GM12878 (cell line): ENCODE results near the gene CST1. TPM values are rescaled to one million over a fixed set of nuclear protein-coding genes. Genes with fewer than 3 reads are reported as not detected.

Source experiments
- ATAC-seq: fragments of 200-7000 bp; cut with Tn5 transposase; 3 replicates; pipeline ENCODE4 v1.9.1; 2020; ENCODE audit warnings: mild to moderate bottlenecking, moderate library complexity
- BruUV-seq: library from RNA; stranded (reverse); fragments of 400-500 nt; replicated peaks from 2 replicates; lab custom pipeline; 2021; lab: Mats Ljungman, UMichigan
- CTCF ChIA-PET: fragments of 300-600 bp; sonication (Branson Sonifier 250); formaldehyde crosslinking; extraction: SDS; loops from one replicate; lab custom pipeline; 2021; ENCODE audit warnings: inconsistent platforms; lab: Yijun Ruan, JAX
- POLR2A ChIA-PET: fragments of 350-600 bp; formaldehyde crosslinking; extraction: SDS; loops from one replicate; lab custom pipeline; 2021; ENCODE audit warnings: inconsistent platforms; lab: Charles Lee
- RAD21 ChIA-PET: fragments of 300-600 bp; sonication (Branson Sonifier 250); formaldehyde crosslinking; loops from one replicate; lab custom pipeline; 2023; ENCODE audit warnings: antibody characterized with exemption; ENCODE audit not compliant: unreplicated experiment; lab: Charles Lee
- SMC1A ChIA-PET: fragments of 300-600 bp; sonication (Branson Sonifier 250); formaldehyde crosslinking; loops from one replicate; lab custom pipeline; 2023; ENCODE audit not compliant: unreplicated experiment, uncharacterized antibody; lab: Charles Lee
- DNase-seq: peaks from one replicate; pipeline ENCODE4 v3.0.0-alpha.2; 2011; ENCODE audit warnings: low read depth, low spot score
- FAIRE-seq: peaks from 3 replicates; lab custom pipeline; 2011; peaks lifted over from hg19 to GRCh38; lab: Jason Lieb, UNC
- H2AFZ ChIP-seq: 2 replicates; pipeline ENCODE4 v1.6.0; 2011; ENCODE audit warnings: low read depth, low read length, control low read depth; ENCODE audit not compliant: control insufficient read depth
- H3K27ac ChIP-seq: 2 replicates; pipeline ENCODE4 v1.5.1; 2011; ENCODE audit warnings: control low read depth; ENCODE audit not compliant: control insufficient read depth, insufficient read depth
- H3K27me3 ChIP-seq, 2 experiments: replicated peaks in 1 of 2; 2 replicates each; pipeline versions ENCODE4 v1.6.0 to v1.6.1; 2011; ENCODE audit warnings: low read length in 1 of 2; ENCODE audit not compliant: control insufficient read depth in 2 of 2, insufficient read depth in 2 of 2
- H3K36me3 ChIP-seq, 2 experiments: 2 replicates each; pipeline ENCODE4 v1.5.1; 2011; ENCODE audit warnings: low read length in 1 of 2; ENCODE audit not compliant: control insufficient read depth in 2 of 2, insufficient read depth in 2 of 2
- H3K4me1 ChIP-seq: 2 replicates; pipeline ENCODE4 v1.6.1; 2011; ENCODE audit warnings: mild to moderate bottlenecking, low read length, moderate library complexity, mixed read lengths; ENCODE audit not compliant: control insufficient read depth, insufficient read depth
- H3K4me2 ChIP-seq: 2 replicates; pipeline ENCODE4 v1.6.0; 2011; ENCODE audit warnings: control low read depth; ENCODE audit not compliant: control insufficient read depth, insufficient read depth
- H3K4me3 ChIP-seq: fragments of 200-600 bp; sonication (generic); 2 replicates; pipeline ENCODE4 v1.5.1; 2016
- H3K79me2 ChIP-seq: 2 replicates; pipeline ENCODE4 v1.6.0; 2011; ENCODE audit warnings: low read length; ENCODE audit not compliant: control insufficient read depth, insufficient read depth
- H3K9ac ChIP-seq: 2 replicates; pipeline ENCODE4 v1.8.0; 2011; ENCODE audit warnings: low read length, control low read depth, mixed read lengths; ENCODE audit not compliant: control insufficient read depth, insufficient read depth
- H3K9me3 ChIP-seq: replicated peaks from 3 replicates; pipeline ENCODE4 v1.5.1; 2011; ENCODE audit warnings: mild to moderate bottlenecking, low read length; ENCODE audit not compliant: control insufficient read depth, insufficient read depth
- H4K20me1 ChIP-seq: 2 replicates; pipeline ENCODE4 v1.6.0; 2011; ENCODE audit not compliant: control insufficient read depth, insufficient read depth
- EP300 ChIP-seq, 2 experiments: fragments of 150-350 bp in 1 of 2; IDR thresholded peaks; 2 replicates each; pipeline ENCODE4 v1.6.1; 2011 to 2012; ENCODE audit warnings: low read depth in 2 of 2, low read length in 2 of 2, borderline replicate concordance in 1 of 2, improper control_type of control experiment in 1 of 2, inconsistent platforms in 1 of 2; ENCODE audit not compliant: control insufficient read depth in 1 of 2
- FOXM1 ChIP-seq: IDR thresholded peaks from 2 replicates; pipeline ENCODE4 v1.6.1; 2012; ENCODE audit warnings: low read depth, mild to moderate bottlenecking, inconsistent platforms, low read length, moderate library complexity
- MTA3 ChIP-seq: IDR thresholded peaks from 2 replicates; pipeline ENCODE4 v1.6.1; 2012; ENCODE audit warnings: low read length, inconsistent platforms, borderline replicate concordance
- NFXL1 ChIP-seq: fragments of 450-650 bp; IDR thresholded peaks from 2 replicates; pipeline ENCODE4 v1.6.1; 2017; ENCODE audit warnings: antibody characterized with exemption, mild to moderate bottlenecking, borderline replicate concordance
- PML ChIP-seq: IDR thresholded peaks from 2 replicates; pipeline ENCODE4 v1.6.1; 2012; ENCODE audit warnings: low read length, inconsistent platforms
- SMAD5 ChIP-seq: IDR thresholded peaks from 2 replicates; pipeline ENCODE4 v1.6.1; 2016; ENCODE audit warnings: antibody characterized with exemption, low read depth
- SREBF1 ChIP-seq: IDR thresholded peaks from 2 replicates; pipeline ENCODE4 v1.6.1; 2012; ENCODE audit warnings: mild to moderate bottlenecking, low read length
- ZBED1 ChIP-seq: IDR thresholded peaks from 2 replicates; pipeline ENCODE4 v1.6.1; 2016; ENCODE audit warnings: borderline replicate concordance
- WGBS: methylation state at CpG from one replicate; pipeline ENCODE4 v1.1.6; 2016; ENCODE audit warnings: low lambda C conversion rate; ENCODE audit not compliant: insufficient replicate concordance, insufficient coverage; ENCODE audit errors: missing lambda C conversion rate; 5-methylcytosine and 5-hydroxymethylcytosine counted together
- in situ Hi-C: fragments of 300-500 bp; cut with MboI; formaldehyde crosslinking; loops from 9 replicates; pipeline ENCODE4 v1.14.3; 2018; ENCODE audit warnings: mixed read lengths
- intact Hi-C: fragments of 100-400 bp; cut with micrococcal nuclease; formaldehyde crosslinking; loops from one replicate; pipeline ENCODE4 v1.14.2; 2022; ENCODE audit not compliant: unreplicated experiment
- polyA plus RNA-seq, 11 experiments: library from polyadenylated mRNA; depleted of rRNA in 4 of 11; unstranded in 6 of 11; stranded (reverse) in 5 of 11; fragments of >200 nt; fragmentation: Nextera tagmentation in 4 of 11; fragmentation: Illumina TruSeq in 1 of 11; extraction: Ambion mirVana in 4 of 11; extraction: Trizol in 1 of 11; gene quantifications; 1 replicate in 1 of 11; 2 replicates in 10 of 11; pipeline versions ENCODE4 v1.2.1 to v1.2.3, GENCODE V29; 2011 to 2016; ENCODE audit warnings: inconsistent platforms in 2 of 11, missing spikeins in 2 of 11, low read depth in 1 of 11
- total RNA-seq, 4 experiments: library from RNA; depleted of rRNA in 3 of 4; stranded (reverse); fragments of >200 nt in 3 of 4; fragmentation: Illumina TruSeq in 1 of 4; extraction: Trizol in 1 of 4; gene quantifications; 2 replicates each; pipeline versions ENCODE4 v1.2.1 to v1.2.3, GENCODE V29; 2013 to 2021
- TF ChIP-seq, protein P1 (sequence below): fragments of 450-650 bp; IDR thresholded peaks from 2 replicates; pipeline ENCODE4 v1.6.1; 2016; ENCODE audit warnings: mild to moderate bottlenecking
- TF ChIP-seq, protein P2 (sequence below): fragments of 450-650 bp; IDR thresholded peaks from 2 replicates; pipeline ENCODE4 v1.6.1; 2018; ENCODE audit warnings: mild to moderate bottlenecking, low read depth, moderate library complexity; ENCODE audit not compliant: partially characterized antibody
- TF ChIP-seq, protein P3 (sequence below): fragments of 150-350 bp; IDR thresholded peaks from 2 replicates; pipeline ENCODE4 v1.6.1; 2014; ENCODE audit warnings: mild to moderate bottlenecking, low read depth, low read length
- TF ChIP-seq, protein P4 (sequence below): IDR thresholded peaks from 2 replicates; pipeline ENCODE4 v1.6.1; 2012; ENCODE audit warnings: mild to moderate bottlenecking, low read depth, low read length
- TF ChIP-seq, protein P5 (sequence below): fragments of 450-650 bp; IDR thresholded peaks from 2 replicates; pipeline ENCODE4 v1.6.1; 2018; ENCODE audit warnings: borderline replicate concordance, mild to moderate bottlenecking; ENCODE audit not compliant: partially characterized antibody

CST1 gene
- total and polyA plus RNA-seq, 10 of the 15 experiments (the other 5 are each of a cell fraction or from before 2014, with no cell fraction given): not detected

DNA sequence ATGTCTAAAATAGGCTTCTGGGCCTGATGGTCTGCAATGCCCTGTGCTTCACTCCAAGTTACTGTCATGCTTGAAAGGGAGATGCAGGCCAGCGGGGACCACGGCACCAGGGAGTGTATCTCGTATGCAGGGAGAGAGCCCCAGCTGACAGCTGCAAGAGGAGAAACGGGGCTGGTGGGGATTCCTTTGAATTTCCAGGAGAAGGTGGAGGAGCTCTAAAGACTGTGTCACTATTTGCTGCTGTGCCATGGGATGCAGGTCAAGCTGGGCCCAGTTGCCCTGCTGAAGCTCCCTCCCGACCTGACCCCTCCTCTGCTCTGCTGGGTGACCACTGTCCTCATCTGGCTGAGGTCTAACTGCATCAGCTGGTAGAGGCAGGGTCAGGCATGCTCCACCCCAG lies 989 bp downstream of the CST1 start:
- H3K4me3 ChIP-seq: no peak overlapping the region
- no peak for ATAC-seq

More for the DNA sequence above, 989 bp downstream of the CST1 start:
- Histone ChIP-seq H3K4me1 (no peaks in the 10 kb centered on the region), H4K20me1 (no peaks in the 10 kb centered on the region), H3K79me2 (no peaks in the 10 kb centered on the region), H3K4me2 (no peak overlapping the region), H2AFZ (no peak overlapping the region), H3K27me3 (no peaks in the 10 kb centered on the region), H3K36me3 (no peaks in the 10 kb centered on the region)
- WGBS: 8% methylated on average over 5 of the region's 5 CpGs
- in situ Hi-C loops: no loop called here
- SMC1A ChIA-PET: no interaction called here
- intact Hi-C loops: no loop called here
- TF ChIP-seq, protein P1, sequence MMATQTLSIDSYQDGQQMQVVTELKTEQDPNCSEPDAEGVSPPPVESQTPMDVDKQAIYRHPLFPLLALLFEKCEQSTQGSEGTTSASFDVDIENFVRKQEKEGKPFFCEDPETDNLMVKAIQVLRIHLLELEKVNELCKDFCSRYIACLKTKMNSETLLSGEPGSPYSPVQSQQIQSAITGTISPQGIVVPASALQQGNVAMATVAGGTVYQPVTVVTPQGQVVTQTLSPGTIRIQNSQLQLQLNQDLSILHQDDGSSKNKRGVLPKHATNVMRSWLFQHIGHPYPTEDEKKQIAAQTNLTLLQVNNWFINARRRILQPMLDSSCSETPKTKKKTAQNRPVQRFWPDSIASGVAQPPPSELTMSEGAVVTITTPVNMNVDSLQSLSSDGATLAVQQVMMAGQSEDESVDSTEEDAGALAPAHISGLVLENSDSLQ: no peak
- TF ChIP-seq PML (no peak), SMAD5 (no peak), ZBED1 (no peak), FOXM1 (no peak), MTA3 (no peak), EP300 (IDR thresholded peaks at IDR 0.05; ENCODE audit: borderline replicate concordance in 1 of 2, control insufficient read depth in 1 of 2, low read depth in 2 of 2, low read length in 2 of 2) (no peak), SREBF1 (no peak), NFXL1 (no peak)
- TF ChIP-seq, protein P2, sequence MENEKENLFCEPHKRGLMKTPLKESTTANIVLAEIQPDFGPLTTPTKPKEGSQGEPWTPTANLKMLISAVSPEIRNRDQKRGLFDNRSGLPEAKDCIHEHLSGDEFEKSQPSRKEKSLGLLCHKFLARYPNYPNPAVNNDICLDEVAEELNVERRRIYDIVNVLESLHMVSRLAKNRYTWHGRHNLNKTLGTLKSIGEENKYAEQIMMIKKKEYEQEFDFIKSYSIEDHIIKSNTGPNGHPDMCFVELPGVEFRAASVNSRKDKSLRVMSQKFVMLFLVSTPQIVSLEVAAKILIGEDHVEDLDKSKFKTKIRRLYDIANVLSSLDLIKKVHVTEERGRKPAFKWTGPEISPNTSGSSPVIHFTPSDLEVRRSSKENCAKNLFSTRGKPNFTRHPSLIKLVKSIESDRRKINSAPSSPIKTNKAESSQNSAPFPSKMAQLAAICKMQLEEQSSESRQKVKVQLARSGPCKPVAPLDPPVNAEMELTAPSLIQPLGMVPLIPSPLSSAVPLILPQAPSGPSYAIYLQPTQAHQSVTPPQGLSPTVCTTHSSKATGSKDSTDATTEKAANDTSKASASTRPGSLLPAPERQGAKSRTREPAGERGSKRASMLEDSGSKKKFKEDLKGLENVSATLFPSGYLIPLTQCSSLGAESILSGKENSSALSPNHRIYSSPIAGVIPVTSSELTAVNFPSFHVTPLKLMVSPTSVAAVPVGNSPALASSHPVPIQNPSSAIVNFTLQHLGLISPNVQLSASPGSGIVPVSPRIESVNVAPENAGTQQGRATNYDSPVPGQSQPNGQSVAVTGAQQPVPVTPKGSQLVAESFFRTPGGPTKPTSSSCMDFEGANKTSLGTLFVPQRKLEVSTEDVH: no peak
- TF ChIP-seq, protein P3, sequence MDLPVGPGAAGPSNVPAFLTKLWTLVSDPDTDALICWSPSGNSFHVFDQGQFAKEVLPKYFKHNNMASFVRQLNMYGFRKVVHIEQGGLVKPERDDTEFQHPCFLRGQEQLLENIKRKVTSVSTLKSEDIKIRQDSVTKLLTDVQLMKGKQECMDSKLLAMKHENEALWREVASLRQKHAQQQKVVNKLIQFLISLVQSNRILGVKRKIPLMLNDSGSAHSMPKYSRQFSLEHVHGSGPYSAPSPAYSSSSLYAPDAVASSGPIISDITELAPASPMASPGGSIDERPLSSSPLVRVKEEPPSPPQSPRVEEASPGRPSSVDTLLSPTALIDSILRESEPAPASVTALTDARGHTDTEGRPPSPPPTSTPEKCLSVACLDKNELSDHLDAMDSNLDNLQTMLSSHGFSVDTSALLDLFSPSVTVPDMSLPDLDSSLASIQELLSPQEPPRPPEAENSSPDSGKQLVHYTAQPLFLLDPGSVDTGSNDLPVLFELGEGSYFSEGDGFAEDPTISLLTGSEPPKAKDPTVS: no peak
- TF ChIP-seq, protein P4, sequence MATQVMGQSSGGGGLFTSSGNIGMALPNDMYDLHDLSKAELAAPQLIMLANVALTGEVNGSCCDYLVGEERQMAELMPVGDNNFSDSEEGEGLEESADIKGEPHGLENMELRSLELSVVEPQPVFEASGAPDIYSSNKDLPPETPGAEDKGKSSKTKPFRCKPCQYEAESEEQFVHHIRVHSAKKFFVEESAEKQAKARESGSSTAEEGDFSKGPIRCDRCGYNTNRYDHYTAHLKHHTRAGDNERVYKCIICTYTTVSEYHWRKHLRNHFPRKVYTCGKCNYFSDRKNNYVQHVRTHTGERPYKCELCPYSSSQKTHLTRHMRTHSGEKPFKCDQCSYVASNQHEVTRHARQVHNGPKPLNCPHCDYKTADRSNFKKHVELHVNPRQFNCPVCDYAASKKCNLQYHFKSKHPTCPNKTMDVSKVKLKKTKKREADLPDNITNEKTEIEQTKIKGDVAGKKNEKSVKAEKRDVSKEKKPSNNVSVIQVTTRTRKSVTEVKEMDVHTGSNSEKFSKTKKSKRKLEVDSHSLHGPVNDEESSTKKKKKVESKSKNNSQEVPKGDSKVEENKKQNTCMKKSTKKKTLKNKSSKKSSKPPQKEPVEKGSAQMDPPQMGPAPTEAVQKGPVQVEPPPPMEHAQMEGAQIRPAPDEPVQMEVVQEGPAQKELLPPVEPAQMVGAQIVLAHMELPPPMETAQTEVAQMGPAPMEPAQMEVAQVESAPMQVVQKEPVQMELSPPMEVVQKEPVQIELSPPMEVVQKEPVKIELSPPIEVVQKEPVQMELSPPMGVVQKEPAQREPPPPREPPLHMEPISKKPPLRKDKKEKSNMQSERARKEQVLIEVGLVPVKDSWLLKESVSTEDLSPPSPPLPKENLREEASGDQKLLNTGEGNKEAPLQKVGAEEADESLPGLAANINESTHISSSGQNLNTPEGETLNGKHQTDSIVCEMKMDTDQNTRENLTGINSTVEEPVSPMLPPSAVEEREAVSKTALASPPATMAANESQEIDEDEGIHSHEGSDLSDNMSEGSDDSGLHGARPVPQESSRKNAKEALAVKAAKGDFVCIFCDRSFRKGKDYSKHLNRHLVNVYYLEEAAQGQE: no peak
- TF ChIP-seq, protein P5, sequence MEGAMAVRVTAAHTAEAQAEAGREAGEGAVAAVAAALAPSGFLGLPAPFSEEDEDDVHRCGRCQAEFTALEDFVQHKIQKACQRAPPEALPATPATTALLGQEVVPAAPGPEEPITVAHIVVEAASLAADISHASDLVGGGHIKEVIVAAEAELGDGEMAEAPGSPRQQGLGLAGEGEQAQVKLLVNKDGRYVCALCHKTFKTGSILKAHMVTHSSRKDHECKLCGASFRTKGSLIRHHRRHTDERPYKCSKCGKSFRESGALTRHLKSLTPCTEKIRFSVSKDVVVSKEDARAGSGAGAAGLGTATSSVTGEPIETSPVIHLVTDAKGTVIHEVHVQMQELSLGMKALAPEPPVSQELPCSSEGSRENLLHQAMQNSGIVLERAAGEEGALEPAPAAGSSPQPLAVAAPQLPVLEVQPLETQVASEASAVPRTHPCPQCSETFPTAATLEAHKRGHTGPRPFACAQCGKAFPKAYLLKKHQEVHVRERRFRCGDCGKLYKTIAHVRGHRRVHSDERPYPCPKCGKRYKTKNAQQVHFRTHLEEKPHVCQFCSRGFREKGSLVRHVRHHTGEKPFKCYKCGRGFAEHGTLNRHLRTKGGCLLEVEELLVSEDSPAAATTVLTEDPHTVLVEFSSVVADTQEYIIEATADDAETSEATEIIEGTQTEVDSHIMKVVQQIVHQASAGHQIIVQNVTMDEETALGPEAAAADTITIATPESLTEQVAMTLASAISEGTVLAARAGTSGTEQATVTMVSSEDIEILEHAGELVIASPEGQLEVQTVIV: no peak
- TF ChIP-seq, all 136 proteins: peak for 0
- ChIA-PET POLR2A (no interaction called here), RAD21 (no interaction called here), CTCF (no interaction called here)
- no TSS peak for BruUV-seq
- H3K9me3 ChIP-seq: no peaks in the 10 kb centered on the region
- H3K9ac ChIP-seq: no peak overlapping the region
- FAIRE-seq (no peak), DNase-seq (no peak)
- no peak overlapping the region for H3K27ac ChIP-seq
